Kidney (tissue), 14 donors: ENCODE data around the gene MX2. TPM values are rescaled to one million over a fixed set of nuclear protein-coding genes. Genes with fewer than 3 reads are reported as not detected.
"Not testable (repeated sequence)": the region's sequence is repeated elsewhere in the genome, so short reads cannot be mapped to it uniquely, and the experiment has no call there.

Experiments
- DNase-seq, 5 donors: peaks; one replicate each; pipeline ENCODE4 v3.0.0-alpha.2; 2013 to 2020
- FAIRE-seq: peaks from 2 replicates; lab custom pipeline; 2012; peaks lifted over from hg19 to GRCh38; lab: Jason Lieb, UNC
- H3K27ac ChIP-seq, 2 donors: one replicate each; pipeline ENCODE4 v1.7.0; 2013; ENCODE audit warnings: low read depth in 2 of 2, low read length in 2 of 2, inconsistent platforms in 1 of 2
- H3K27me3 ChIP-seq: one replicate; pipeline ENCODE4 v1.7.1; 2013; ENCODE audit warnings: low read length, inconsistent platforms; ENCODE audit not compliant: control insufficient read depth, insufficient read depth
- H3K36me3 ChIP-seq, 3 donors: one replicate each; pipeline versions ENCODE4 v1.7.0 to v1.7.1; 2013; ENCODE audit warnings: low read length in 3 of 3, control low read depth in 1 of 3, inconsistent platforms in 1 of 3; ENCODE audit not compliant: insufficient read depth in 3 of 3, control insufficient read depth in 2 of 3
- H3K4me1 ChIP-seq, 3 donors: one replicate each; pipeline versions ENCODE4 v1.7.0 to v1.7.1; 2013; ENCODE audit warnings: low read length in 3 of 3, inconsistent platforms in 1 of 3, low read depth in 1 of 3; ENCODE audit not compliant: control insufficient read depth in 2 of 3, insufficient read depth in 2 of 3
- H3K4me3 ChIP-seq, 3 donors: one replicate each; pipeline versions ENCODE4 v1.7.0 to v1.8.1; 2013; ENCODE audit warnings: low read length in 3 of 3, control low read depth in 1 of 3, inconsistent platforms in 1 of 3
- H3K9ac ChIP-seq, 3 donors: one replicate each; pipeline versions ENCODE4 v1.7.0 to v1.7.1; 2013; ENCODE audit warnings: low read length in 3 of 3, control low read depth in 1 of 3, inconsistent platforms in 1 of 3
- H3K9me3 ChIP-seq, 3 donors: one replicate each; pipeline versions ENCODE4 v1.7.0 to v1.7.1; 2013; ENCODE audit warnings: low read length in 3 of 3, control low read depth in 1 of 3, inconsistent platforms in 1 of 3; ENCODE audit not compliant: control insufficient read depth in 2 of 3, insufficient read depth in 1 of 3
- CTCF ChIP-seq: IDR thresholded peaks from 3 replicates; pipeline ENCODE4 v1.5.1; 2012; ENCODE audit warnings: mild to moderate bottlenecking, moderate library complexity, borderline replicate concordance; ENCODE audit not compliant: insufficient read depth; ENCODE audit errors: extremely low read depth
- intact Hi-C: fragments of 100-400 bp; cut with DNase I; formaldehyde crosslinking; loops from one replicate; pipeline ENCODE4 v1.11.1; 2022
- polyA plus RNA-seq: library from polyadenylated mRNA; stranded (reverse); fragments of 350-450 nt; fragmentation: Illumina TruSeq; extraction: RNeasy Lipid Tissue Mini Kit (QIAGEN cat#74804); gene quantifications from one replicate; pipeline ENCODE4 v1.2.3, GENCODE V29; 2014; ENCODE audit warnings: low read depth, low replicate concordance; ENCODE audit not compliant: insufficient read depth
- total RNA-seq: library from RNA; stranded (reverse); fragmentation: NEBNext Ultra II Directional; extraction: Animal tissue kit (Norgen Biotek cat#: 25700); gene quantifications from one replicate; pipeline ENCODE4 v1.2.1, GENCODE V29; 2021
- donor health status: control.
- donor health status: control.
- donor health status: control.
- donor health status: control.
- donor health status: control.
- donor health status: DM: yes; HTN: yes; CAD: no.
- donor health status: Normal renal cell carcinoma (clear cell type).

MX2 gene
- total and polyA plus RNA-seq, 2 donors from 2014 or later = 4.3 to 11.7 TPM

DNA sequence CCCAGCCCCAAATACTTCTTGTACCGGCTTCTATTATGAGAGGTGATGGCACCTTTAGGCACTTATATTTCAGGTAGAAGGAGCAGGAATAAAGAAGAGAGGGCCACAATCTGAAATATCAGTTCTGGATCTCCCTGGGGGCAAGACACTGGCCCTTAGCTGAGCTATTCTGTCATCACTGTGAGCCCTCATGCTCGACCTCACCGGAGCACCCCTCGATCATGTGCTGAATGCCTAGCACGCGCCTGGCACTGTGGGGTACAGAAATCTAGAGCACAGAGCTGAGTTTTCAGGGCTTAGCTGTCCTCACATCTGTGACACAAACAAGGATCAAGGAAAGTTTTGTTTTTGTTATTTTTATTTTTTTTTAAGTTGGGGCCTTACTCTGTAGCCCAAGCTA is 56.6 kb downstream of the MX2 start:
- no peaks in the 10 kb centered on the region for H3K27me3 ChIP-seq
- no peaks in the 10 kb centered on the region for H3K36me3 ChIP-seq
- FAIRE-seq = no peak
- intact Hi-C loops = no loop called here
- H3K9ac ChIP-seq = no peak overlapping the region
- peaks cover 0 to 4% (median 0%) of the 10 kb centered on the region in 3 donors for H3K4me1 ChIP-seq
- H3K27ac ChIP-seq = no peak overlapping the region
- TF ChIP-seq CTCF = no peak
- no peak for DNase-seq
- H3K9me3 ChIP-seq = no peaks in the 10 kb centered on the region
- H3K4me3 ChIP-seq = no peak overlapping the region

DNA sequence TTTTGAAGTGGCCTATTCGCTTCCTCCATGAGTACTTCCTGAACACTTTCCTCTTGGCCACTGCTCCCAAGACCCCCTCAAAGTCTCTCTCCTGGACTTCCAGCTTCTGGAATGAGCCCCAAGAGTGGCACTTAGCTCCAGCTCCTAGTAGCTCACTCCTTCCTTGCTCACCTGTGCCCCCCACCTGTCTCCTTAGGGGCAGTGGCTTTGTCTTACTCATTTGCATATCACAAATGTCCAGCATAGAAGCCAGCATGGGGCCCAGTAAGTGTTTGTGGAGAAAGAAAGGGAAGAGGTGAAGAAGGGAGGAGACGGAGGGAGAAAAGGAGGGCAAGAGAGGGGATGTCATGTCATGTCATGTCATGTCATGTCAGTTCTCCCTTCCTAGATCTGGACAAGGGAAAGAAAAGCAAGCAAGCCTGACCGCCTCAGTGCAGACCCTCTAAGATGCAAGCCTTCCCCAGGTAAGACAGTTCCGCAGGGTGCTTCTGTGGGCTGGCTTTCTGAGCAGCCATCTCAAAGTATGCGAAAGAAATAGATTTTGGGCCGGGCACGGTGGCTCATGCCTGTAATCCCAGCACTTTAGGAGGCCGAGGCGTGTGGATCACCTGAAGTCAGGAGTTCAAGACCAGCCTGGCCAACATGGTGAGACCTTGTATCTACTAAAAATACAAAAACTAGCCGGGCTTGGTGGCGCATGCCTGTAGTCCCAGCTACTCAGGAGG is 57.3 kb downstream of the MX2 start:
- no peak for FAIRE-seq
- Histone ChIP-seq H3K4me1 (peaks cover 0 to 5% (median 4%) of the 10 kb centered on the region in 3 donors), H3K9ac (no peak overlapping the region), H3K9me3 (no peaks in the 10 kb centered on the region), H3K4me3 (no peak overlapping the region), H3K36me3 (no peaks in the 10 kb centered on the region), H3K27ac (no peak overlapping the region), H3K27me3 (no peaks in the 10 kb centered on the region)
- intact Hi-C loops = no loop called here
- DNase-seq = no peak
- no peak for TF ChIP-seq CTCF

- no peak for TF ChIP-seq CTCF
- DNase-seq = peak; percentile 88 to 96 (median 93)
- H3K9ac ChIP-seq = peak overlapping the region; percentile 59 to 84 (median 64)
- no peak for FAIRE-seq
- intact Hi-C loops = no loop called here
- H3K27me3 ChIP-seq = no peaks in the 10 kb centered on the region
- H3K4me3 ChIP-seq = peak overlapping the region; percentile 64 to 83 (median 68)
- peaks cover 0 to 5% (median 4%) of the 10 kb centered on the region in 3 donors for H3K4me1 ChIP-seq
- peak overlapping the region; percentile 85 to 92 for H3K27ac ChIP-seq
- no peaks in the 10 kb centered on the region for H3K36me3 ChIP-seq
- H3K9me3 ChIP-seq = no peaks in the 10 kb centered on the region
Observed at GRCh38 chr21:41419921-41420862, 58.4 kb downstream of the MX2 start.

DNA sequence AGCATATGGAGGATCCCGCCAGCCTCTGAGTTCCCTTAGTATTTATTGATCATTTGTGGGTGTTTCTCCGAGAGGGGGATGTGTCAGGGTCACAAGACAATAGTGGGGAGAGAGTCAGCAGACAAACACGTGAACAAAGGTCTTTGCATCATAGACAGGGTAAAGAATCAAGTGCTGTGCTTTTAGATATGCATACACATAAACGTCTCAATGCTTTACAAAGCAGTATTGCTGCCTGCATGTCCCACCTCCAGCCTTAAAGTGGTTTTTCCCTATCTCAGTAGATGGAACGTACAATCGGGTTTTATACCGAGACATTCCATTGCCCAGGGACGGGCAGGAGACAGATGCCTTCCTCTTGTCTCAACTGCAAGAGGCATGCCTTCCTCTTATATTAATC is 59.2 kb downstream of the MX2 start:
- intact Hi-C loops, H3K9me3 ChIP-seq, H3K27me3 ChIP-seq, H3K36me3 ChIP-seq, DNase-seq, FAIRE-seq, H3K4me1 ChIP-seq: not testable (repeated sequence)
- Histone ChIP-seq H3K4me3 (peak overlapping the region in 2 of 3 donors; percentile 68 to 83), H3K27ac (peak overlapping the region; percentile 85 to 92), H3K9ac (peak overlapping the region in 1 of 3 donors; percentile 84)
